Type B pancreatic cell (in vitro differentiated cells): ENCODE measurements around the gene PIK3R3. TPM values are rescaled to one million over a fixed set of nuclear protein-coding genes. Genes with fewer than 3 reads are reported as not detected.

ENCODE experiments used
- DNase-seq: peaks from one replicate; pipeline ENCODE4 v3.0.0; 2021; ENCODE audit warnings: mixed read lengths; ENCODE audit not compliant: unreplicated experiment; ENCODE audit errors: extremely low spot score
- H3K27ac Mint-ChIP-seq: 2 replicates; pipeline ENCODE4 v1.8.0; 2021; ENCODE audit warnings: mild to moderate bottlenecking, mixed read lengths
- H3K27me3 Mint-ChIP-seq: 2 replicates; pipeline ENCODE4 v1.8.0; 2021; ENCODE audit warnings: mixed read lengths
- H3K36me3 Mint-ChIP-seq: 2 replicates; pipeline ENCODE4 v1.8.0; 2021; ENCODE audit warnings: mixed read lengths
- H3K4me1 Mint-ChIP-seq: one replicate; pipeline ENCODE4 v1.8.0; 2021; ENCODE audit warnings: mixed read lengths; ENCODE audit not compliant: unreplicated experiment
- H3K4me3 Mint-ChIP-seq: 2 replicates; pipeline ENCODE4 v1.8.0; 2021; ENCODE audit warnings: mild to moderate bottlenecking, mixed read lengths
- H3K9me3 Mint-ChIP-seq: 2 replicates; pipeline ENCODE4 v1.8.0; 2021; ENCODE audit warnings: mixed read lengths
- total RNA-seq: library from RNA; stranded (reverse); gene quantifications from 2 replicates; pipeline ENCODE4 v1.2.1, GENCODE V29; 2021; ENCODE audit warnings: low replicate concordance
- TF ChIP-seq, protein P1 (sequence below): fragments of 200-600 bp; sonication (generic); conservative IDR thresholded peaks from 2 replicates; pipeline ENCODE4 v1.5.0; 2021; ENCODE audit warnings: antibody characterized with exemption, mild to moderate bottlenecking

Gene PIK3R3
- total RNA-seq, 1 donor from 2014 or later = 47.5 TPM

- Mint-ChIP-seq H3K9me3 (no peaks in the 10 kb centered on the region), H3K4me3 (no peak overlapping the region), H3K27ac (no peak overlapping the region), H3K36me3 (no peaks in the 10 kb centered on the region), H3K27me3 (peaks cover 11% of the 10 kb centered on the region), H3K4me1 (no peaks in the 10 kb centered on the region)
- no peak for DNase-seq
- TF ChIP-seq, protein P1, sequence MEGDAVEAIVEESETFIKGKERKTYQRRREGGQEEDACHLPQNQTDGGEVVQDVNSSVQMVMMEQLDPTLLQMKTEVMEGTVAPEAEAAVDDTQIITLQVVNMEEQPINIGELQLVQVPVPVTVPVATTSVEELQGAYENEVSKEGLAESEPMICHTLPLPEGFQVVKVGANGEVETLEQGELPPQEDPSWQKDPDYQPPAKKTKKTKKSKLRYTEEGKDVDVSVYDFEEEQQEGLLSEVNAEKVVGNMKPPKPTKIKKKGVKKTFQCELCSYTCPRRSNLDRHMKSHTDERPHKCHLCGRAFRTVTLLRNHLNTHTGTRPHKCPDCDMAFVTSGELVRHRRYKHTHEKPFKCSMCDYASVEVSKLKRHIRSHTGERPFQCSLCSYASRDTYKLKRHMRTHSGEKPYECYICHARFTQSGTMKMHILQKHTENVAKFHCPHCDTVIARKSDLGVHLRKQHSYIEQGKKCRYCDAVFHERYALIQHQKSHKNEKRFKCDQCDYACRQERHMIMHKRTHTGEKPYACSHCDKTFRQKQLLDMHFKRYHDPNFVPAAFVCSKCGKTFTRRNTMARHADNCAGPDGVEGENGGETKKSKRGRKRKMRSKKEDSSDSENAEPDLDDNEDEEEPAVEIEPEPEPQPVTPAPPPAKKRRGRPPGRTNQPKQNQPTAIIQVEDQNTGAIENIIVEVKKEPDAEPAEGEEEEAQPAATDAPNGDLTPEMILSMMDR = no peak
Observed at GRCh38 chr1:46160212-46160611, 27.8 kb upstream of the PIK3R3 start.

DNA sequence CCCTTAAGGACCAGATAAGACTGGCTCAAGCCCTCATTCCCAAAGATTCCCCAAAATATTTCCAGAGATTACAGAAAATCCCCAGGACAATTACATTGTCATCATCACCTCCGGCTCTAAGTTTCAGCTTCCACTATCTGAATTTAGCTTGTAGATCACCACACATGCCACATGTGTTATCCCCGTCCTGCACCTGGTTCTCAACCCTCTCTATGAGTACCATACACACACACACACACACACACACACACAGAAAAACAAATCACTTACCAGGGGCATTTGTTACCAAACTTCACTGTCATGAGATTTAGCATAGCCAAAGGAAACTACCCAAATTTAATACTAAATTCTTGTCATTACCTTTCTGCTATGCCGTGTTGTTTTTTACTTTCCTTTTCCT lies 27.1 kb upstream of the PIK3R3 start:
- DNase-seq = no peak
- Mint-ChIP-seq H3K9me3 (no peaks in the 10 kb centered on the region), H3K4me3 (no peak overlapping the region), H3K36me3 (no peaks in the 10 kb centered on the region), H3K27ac (no peak overlapping the region), H3K4me1 (no peaks in the 10 kb centered on the region), H3K27me3 (peaks cover 5% of the 10 kb centered on the region)
- TF ChIP-seq, protein P1 = no peak

- Mint-ChIP-seq H3K27me3 (no peaks in the 10 kb centered on the region), H3K9me3 (no peaks in the 10 kb centered on the region), H3K4me1 (no peaks in the 10 kb centered on the region), H3K4me3 (no peak overlapping the region), H3K36me3 (no peaks in the 10 kb centered on the region), H3K27ac (no peak overlapping the region)
- TF ChIP-seq, protein P1 = no peak
- DNase-seq = no peak
Observed at GRCh38 chr1:46158312-46159281, 26.2 kb upstream of the PIK3R3 start.

DNA sequence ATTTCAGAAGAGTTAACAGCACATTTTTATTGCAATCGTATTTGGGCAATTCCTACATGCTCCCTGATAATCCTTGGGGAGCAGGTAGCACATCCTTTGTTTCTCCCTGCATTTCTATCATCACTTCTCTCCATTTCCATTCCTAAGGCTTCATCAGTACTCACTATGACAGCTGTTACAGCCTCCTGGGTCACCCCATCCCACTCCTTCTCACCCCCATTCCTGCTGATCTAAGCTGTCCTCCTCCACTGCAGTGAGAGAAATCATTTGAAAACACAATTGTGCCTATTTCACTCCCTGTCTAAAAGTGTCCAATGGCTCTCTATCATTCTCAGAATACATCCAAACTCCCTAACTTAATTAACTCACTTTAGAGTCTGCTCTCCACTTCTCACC lies 25.5 kb upstream of the PIK3R3 start:
- Mint-ChIP-seq H3K9me3 (no peaks in the 10 kb centered on the region), H3K4me1 (no peaks in the 10 kb centered on the region), H3K36me3 (no peaks in the 10 kb centered on the region), H3K27me3 (no peaks in the 10 kb centered on the region), H3K4me3 (no peak overlapping the region), H3K27ac (no peak overlapping the region)
- DNase-seq = no peak
- TF ChIP-seq, protein P1 = no peak

GRCh38 chr1:46153732-46154131 lies 21.3 kb upstream of the PIK3R3 start:
- Mint-ChIP-seq H3K27ac (no peak overlapping the region), H3K4me1 (no peaks in the 10 kb centered on the region), H3K4me3 (no peak overlapping the region), H3K36me3 (no peaks in the 10 kb centered on the region), H3K9me3 (no peaks in the 10 kb centered on the region), H3K27me3 (no peaks in the 10 kb centered on the region)
- TF ChIP-seq, protein P1 = no peak
- no peak for DNase-seq
